GM19193 (cell line): ENCODE data around the gene DCC.

Experiments used
- POLR2A ChIP-seq: IDR thresholded peaks from 4 replicates; pipeline ENCODE4 v1.6.1; 2011; ENCODE audit not compliant: insufficient read depth, insufficient read length; ENCODE audit errors: extremely low read depth

Gene DCC

DNA sequence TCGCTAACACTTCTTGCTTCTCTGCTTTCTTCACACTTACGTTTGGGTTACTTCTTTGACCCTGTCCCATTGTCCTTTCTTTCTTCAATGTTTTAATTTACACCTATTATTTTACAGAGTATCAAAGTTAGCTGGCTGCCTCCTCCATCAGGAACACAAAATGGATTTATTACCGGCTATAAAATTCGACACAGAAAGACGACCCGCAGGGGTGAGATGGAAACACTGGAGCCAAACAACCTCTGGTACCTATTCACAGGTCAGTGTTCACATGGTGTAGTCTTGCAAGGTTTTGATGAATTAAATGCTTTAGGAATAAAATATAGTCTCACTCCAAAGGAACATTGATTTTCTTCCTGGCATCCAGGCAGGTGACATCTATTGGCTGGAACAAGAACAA, 965.5 kb downstream of the DCC start:
- TF ChIP-seq POLR2A: no peak

DNA sequence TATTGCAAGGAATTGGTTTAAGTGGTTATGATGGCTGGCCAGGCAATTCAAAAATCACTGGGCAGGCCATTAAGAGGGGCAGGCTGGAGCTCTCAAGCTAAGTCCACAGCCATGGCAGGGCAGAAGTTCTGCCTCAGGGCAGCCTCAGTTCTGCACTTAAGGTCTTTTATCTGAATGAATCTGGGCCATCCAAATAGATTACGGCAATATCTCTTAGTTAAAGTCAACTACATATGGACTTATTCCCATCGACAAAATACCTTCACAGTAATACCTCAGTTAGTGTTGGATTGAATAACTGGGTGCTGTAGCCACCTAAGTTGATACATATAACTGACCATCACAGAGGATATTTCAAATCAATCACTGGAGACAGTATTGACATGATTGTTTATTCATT, 979.6 kb downstream of the DCC start:
- no peak for TF ChIP-seq POLR2A

DNA sequence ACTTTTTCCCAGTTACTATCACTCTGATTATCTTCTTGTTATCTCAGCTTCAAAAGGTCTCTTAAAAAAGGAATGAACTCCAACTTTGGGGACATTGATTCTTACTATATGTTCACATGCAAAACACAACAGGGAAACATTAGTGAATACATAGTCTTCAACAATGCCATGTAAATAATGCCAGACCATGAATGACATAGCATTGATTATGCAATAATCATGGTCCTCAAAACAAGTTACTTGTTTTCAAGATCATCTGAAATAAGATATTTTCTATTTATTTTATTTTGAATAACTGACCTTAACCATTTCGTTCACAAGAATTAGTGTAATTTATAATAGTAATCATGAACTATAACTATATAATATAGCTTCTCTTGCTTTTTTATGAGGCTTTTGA, 982.2 kb downstream of the DCC start:
- no peak for TF ChIP-seq POLR2A

DNA sequence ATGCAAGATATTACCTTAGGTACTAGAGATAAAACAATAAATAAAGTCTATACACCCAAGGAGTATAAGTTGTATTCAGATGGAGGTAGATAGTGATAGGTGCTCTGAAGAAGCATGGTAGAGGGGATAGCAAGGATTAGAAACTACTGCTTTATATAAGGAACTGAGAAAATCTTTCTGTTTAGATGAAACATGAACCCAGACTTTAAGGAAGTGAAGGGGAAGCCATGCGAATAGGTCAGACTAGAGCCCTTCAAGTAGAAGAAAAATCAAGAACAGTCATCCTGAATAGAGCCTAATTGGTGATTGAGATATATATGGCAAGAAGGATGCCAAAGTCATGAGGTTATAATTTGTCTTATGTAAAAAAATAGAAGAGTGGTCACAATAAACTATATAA, 984.4 kb downstream of the DCC start:
- TF ChIP-seq POLR2A: no peak

DNA sequence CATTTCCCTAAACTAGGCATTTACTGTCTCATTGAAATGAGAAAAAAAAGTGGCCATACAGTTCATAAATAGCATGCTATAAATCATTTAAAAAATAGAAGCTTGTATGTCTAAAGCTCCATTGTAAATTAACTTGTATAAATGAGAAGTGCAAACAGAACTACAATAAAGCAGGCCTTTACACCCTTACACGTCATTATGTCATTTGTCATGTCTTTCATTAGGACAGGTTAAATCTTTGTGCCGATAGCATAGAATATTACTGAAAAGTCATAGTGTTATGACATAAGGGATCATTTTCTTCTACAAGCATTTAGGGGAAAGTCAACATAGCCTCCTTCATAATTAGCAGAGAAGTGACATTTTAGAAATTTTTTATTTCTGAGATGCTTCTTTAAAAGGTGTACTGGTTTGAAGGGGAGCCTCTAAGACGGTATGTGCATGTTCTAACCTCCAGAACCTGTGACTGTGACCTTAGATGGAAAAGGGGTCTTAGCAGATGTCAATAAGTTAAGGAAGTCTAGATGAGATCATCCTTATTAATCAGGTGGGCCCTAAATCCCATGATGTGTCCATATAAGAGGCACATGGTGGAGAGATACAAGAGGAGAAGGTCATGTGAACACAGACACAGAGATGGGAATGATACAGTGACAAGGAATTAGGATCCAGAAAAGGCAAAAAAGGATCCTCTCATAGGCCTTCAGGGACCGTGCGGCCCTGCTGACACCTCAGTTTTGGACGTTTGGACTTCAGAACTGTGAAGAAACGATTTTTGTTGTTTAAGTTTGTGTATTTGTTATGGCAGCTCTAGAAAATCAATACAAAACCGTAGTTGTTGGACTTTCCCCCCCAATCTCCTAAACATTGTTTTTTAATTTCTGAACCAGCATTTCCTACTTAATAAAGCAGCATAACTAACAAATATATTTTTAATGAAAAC, 1020.8 kb downstream of the DCC start:
- TF ChIP-seq POLR2A: no peak

DNA sequence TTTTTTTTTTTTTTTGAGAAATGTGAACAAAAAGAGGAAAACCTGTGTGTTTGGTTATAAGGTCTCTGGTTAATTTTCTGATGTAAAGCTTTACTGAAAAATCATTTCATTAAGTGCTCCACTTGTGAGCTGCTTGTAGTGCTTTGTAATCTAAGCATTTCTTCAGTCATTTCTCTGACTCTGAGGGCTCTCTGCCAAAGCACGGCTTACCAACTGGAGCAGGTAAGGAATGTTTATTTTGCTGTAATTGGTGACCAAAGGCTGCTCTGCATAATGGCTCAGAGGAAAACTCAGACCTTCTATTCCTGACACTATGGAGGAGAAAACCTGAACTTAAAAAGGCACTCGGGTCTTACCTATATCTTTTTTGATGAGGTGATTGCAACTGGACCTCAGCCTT, 1035.6 kb downstream of the DCC start:
- TF ChIP-seq POLR2A: no peak

DNA sequence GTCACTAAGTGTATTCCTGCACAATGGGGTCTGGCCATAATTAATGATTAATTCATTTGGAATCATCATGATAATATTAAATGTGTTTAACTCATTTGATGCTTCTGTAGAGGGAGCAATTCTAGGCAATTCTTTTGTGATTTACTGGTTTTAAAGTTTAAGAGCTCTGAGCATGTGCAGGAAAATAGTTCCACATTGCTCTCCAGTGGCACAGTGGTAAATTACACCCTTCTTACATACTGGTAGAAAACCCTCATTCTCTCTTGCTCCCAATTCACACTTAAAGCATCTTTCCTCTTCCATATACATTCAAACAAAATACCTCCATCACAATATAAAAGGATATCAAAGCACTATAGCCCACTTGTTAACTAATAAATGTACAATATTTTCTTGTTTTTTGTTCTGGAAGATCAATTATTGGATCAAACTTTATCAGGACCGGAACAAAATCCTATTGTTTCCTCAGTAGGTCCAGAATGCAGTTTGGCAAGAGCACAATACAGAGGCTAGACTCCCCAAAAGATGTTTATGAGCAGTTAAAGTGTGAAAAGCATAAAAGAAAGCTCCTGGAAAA, 1040.2 kb downstream of the DCC start:
- TF ChIP-seq POLR2A: no peak

DNA sequence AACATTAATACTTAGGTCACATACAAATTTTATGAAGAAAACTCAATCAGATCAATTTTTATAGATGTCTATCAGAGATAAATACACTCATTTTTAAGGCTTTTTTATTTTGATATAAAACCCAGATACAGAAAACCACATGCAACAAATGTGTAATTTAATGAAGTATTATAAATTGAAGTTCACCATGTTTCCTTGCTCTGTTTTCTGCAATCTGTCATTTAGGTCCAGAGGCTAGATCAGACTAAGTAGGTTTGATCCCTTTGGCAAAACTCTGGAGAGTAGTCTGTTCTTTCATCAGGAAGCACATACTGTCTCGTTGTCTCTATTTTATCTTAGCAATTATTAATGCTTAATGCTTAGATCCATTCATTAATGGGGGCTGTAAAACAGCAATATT, 1042.9 kb downstream of the DCC start:
- no peak for TF ChIP-seq POLR2A

DNA sequence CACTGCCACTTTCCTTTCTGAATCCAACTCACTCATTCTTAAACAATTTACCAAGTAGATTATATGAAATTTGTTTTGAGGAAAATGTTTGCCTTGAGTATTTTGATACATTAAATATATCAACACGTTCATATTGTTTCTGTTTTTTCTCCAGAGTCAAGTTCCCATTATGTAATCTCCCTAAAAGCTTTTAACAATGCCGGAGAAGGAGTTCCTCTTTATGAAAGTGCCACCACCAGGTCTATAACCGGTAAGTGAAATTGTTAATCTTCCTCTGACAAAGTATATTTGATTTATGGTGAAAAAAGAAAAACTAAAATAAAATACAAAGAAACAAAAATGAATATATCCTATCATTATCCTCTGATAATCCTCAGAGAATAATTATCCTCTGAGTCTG, 1045.9 kb downstream of the DCC start:
- TF ChIP-seq POLR2A: no peak

DNA sequence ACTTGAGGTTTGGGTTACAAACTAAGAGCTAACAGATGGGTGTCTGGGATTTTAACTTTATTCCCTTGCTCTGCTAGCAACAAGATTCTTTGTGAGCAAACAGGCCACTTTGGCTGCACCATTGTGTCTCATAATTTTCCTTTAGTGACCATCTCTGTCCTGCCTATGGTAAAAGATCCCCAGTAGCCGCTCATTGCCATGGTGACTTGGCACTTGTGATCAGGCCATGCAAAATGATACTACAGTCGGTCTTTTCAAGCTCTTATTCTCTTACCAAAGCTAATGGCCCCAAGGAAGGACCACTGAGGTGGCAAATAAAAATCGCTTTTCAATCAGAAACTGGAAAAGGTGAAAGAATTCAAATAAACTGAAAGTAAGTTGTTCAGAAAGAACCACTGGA, 1047.6 kb downstream of the DCC start:
- no peak for TF ChIP-seq POLR2A

DNA sequence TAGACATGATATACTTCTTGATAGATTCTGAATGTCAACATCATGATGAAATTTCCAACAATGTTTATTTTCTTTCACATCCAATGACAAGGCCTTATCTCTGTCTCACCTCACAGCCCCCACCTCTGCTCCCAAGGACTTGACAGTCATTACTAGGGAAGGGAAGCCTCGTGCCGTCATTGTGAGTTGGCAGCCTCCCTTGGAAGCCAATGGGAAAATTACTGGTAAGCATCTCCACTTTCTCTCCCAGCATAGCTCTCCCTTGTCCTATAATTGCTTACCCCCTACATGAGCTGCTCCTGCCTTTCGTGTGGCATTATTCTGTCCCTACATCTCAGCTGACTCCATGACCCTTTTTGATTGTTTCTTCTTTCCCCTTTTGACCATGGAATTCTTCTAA, 1062.7 kb downstream of the DCC start:
- TF ChIP-seq POLR2A: no peak

DNA sequence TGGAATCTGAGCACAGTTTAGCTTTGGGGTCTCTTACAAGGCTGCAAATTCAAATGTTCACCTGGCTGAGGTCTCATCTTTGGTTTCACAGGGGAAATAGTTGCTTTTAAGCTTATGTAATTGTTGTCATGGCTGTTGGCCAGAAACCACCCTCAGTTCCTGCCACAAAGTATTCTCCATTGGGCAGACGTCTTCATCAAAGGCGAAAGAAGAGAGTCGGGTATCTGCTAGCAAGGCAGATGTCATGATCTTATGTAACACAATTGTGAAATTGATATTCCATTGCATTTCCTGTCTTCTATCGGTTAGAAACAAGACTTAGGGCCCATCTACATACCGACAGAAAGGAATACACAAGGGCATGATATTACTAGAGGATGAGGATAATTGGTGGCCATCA, 1068.3 kb downstream of the DCC start:
- TF ChIP-seq POLR2A: no peak

DNA sequence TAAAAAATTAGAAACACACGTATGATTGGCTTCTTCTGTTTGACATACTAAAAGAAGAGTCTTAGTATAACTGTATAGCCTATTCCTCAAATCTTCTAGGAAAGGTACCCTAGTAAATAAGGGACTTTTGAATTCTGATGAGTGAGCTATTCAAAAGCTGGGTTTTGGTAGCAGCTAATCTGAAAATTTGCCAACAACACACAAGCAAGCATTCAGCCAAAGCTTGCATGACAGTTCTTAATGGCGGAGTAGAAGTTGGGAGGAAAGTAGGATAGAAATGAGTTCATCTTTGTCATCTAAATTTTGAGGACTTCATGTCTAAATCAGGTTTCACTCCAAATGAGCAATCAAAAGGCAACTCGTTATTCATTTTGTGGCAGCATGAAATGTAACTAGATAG, 1071.5 kb downstream of the DCC start:
- TF ChIP-seq POLR2A: no peak

DNA sequence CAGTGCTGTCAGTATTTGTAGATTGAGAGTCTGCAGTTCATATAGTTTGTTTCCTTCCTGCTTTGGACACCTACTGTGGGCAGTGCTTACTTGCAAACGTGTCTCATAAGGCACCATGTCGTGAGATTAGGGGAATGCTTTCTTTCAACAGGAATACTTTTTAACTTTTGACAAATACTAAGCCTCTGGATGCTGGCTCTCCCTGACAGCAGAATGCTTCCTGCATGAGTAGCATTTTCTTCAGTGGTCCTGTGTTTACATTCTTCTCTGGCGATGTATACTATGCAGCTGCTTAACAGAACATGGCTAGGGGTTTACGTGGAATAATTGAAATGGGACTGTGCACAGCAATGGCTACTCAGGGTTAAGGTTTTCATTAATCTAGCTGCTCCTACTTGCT, 1077.0 kb downstream of the DCC start:
- TF ChIP-seq POLR2A: no peak

DNA sequence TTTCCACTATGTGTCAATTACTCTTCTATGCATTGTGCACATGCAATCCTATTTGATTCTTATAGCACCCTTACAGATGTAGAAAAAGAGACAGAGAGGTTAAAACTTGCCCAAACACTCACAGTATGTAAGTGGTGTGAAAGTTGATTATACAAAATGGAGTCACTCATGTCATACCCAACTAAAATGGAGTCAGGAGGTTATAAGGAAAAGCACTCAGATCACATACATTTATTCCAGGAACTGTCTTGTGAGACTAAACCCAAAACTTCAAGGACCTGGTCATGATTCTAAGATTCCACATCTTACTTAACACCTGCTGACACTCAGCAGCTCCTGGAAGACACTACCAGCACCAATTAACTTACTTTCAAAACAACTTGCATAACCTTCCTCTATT, 1081.9 kb downstream of the DCC start:
- TF ChIP-seq POLR2A: no peak

DNA sequence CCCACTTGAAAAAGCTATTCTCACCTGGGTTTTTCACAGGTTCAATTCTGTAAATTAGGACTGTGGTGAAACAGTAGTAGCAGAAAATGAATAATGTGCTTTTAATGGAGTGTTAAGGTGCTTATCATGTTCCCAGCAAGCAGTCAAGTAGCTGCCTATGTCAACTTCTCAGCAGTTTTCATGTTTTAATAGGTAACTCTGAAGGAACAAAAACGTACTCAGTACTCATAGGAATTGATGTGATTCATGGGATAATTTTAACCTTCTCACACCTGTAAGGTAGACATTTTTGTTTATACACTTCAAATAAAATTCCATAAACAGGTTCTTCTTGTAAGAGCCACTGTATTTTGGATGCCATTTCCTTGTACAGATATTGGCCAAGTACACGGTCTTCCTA, 1082.9 kb downstream of the DCC start:
- TF ChIP-seq POLR2A: no peak
